ENCODE measurements around the gene PARP15.
"Not testable (repeated sequence)": the region's sequence is repeated elsewhere in the genome, so short reads cannot be mapped to it uniquely, and the experiment has no call there.

PARP15 gene

DNA sequence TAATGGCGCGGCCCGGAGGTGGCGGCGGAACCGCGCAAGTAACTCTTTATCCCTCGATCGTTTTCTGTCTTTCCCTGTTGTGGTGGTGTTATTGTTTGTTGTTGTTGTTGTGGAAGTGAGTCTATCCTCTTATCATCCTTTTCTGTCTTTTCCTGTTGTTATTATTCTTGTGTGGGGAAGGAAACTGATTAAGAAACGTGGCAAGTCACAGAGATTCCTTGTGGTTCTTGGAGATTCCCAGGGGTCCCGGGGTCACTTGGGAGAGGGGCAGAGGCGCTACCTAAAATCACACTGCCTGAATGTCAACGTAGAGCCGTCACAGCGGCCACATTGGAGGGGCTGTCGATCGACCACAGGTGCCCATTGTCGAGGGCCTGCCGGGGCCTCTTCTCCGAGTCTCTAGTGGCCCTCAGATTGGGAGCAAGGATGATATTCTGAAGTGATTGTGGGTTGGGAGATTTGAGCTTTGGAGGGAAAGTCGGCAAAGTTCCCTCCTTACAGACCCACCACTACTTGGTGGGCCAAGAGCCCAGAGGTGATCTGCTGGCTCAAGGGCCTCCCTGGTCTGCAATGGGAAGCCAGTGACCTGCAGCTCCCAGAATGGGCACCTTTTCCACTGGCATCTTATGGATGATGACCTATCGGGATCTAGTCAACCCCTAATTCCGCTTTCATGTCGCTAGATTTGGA lies 104.0 kb downstream of the PARP15 start:
- H3K4me1 ChIP-seq (ENCODE audit: control insufficient read depth, insufficient read depth, low read length), result peaks cover 31% of the 10 kb centered on the region

DNA sequence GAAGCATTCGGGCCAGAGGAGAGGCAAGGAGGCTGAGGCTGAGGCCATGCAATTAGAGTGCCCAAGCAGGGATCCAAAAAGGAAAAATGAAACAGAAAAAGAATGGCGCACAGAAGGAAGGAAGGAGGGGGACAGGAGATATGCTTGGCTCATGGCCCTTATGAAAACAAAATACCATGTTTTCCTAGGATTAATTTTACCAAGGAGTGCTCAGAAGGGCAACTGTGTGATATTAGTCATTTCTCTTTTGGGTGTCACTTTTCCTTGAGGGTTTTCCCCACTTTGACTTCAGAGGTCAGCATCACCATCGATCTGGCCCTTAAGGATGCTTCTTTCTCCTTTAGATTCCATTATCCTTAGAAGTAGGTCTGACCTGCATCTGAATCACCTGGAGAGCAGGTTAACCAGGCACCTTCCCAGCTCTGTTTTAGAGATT lies 104.5 kb downstream of the PARP15 start:
- no peaks in the 10 kb centered on the region for H3K9me3 ChIP-seq (ENCODE audit: control insufficient read depth in 2 of 2, low read length in 2 of 2)
- H3K9ac ChIP-seq (ENCODE audit: low read length in 2 of 2), result peak overlapping the region; percentile 75 to 80
- peak overlapping the region; percentile 79 to 90 for H3K4me3 ChIP-seq (ENCODE audit: low read length in 2 of 2)
- peak overlapping the region; percentile 94 for H3K27ac ChIP-seq (ENCODE audit: low read length)
- H3K27me3 ChIP-seq (ENCODE audit: control insufficient read depth in 1 of 2, insufficient read depth in 2 of 2, low read length in 2 of 2), result no peaks in the 10 kb centered on the region
- peaks cover 6 to 10% of the 10 kb centered on the region in 2 donors for H3K36me3 ChIP-seq (ENCODE audit: control insufficient read depth in 2 of 2, insufficient read depth in 2 of 2, low read length in 2 of 2)
- H3K4me1 ChIP-seq (ENCODE audit: control insufficient read depth, insufficient read depth, low read length), result peaks cover 31% of the 10 kb centered on the region

More for the DNA sequence above, 104.0 kb downstream of the PARP15 start:
- Histone ChIP-seq H3K36me3 (ENCODE audit: control insufficient read depth in 2 of 2, insufficient read depth in 2 of 2, low read length in 2 of 2) (peaks cover under 1 to 8% of the 10 kb centered on the region in 2 donors), H3K4me3 (ENCODE audit: low read length in 2 of 2) (peak overlapping the region; percentile 79 to 90), H3K9me3 (ENCODE audit: control insufficient read depth in 2 of 2, low read length in 2 of 2) (no peaks in the 10 kb centered on the region), H3K27ac (ENCODE audit: low read length) (peak overlapping the region; percentile 94), H3K9ac (ENCODE audit: low read length in 2 of 2) (peak overlapping the region; percentile 75 to 80), H3K27me3 (ENCODE audit: control insufficient read depth in 1 of 2, insufficient read depth in 2 of 2, low read length in 2 of 2) (no peaks in the 10 kb centered on the region)

DNA sequence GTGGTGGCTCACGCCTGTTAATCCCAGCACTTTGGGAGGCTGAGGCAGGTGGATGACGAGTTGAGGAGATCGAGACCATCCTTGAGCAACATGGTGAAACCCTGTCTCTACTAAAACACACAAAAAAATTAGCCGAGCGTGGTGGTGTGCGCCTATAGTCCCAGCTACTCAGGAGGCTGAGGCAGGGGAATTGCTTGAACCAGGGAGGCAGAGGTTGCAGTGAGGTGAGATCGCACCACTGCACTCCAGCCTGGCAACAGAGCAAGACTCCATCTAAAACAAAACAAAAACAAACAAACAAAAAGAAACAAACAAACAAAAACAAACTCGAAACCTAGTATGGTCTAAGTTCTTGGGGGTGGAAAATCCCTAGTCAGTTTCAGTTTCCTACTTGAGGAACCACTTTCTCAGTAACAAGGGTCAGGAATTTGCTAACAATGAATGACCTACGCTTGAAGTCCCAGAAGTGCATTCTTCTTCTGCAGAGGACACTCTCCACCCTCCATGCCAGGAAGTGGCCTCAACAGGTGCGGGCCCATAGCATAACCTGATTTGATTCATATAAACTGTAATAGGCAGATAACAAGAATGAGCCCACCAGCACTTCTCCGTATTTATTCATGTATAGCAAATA lies 105.4 kb downstream of the PARP15 start:
- H3K9ac ChIP-seq (ENCODE audit: low read length in 2 of 2); H3K27me3 ChIP-seq (ENCODE audit: control insufficient read depth in 1 of 2, insufficient read depth in 2 of 2, low read length in 2 of 2); H3K9me3 ChIP-seq (ENCODE audit: control insufficient read depth in 2 of 2, low read length in 2 of 2); H3K27ac ChIP-seq (ENCODE audit: low read length): not testable (repeated sequence)
- Histone ChIP-seq H3K36me3 (ENCODE audit: control insufficient read depth in 2 of 2, insufficient read depth in 2 of 2, low read length in 2 of 2) (peaks cover 14 to 17% of the 10 kb centered on the region in 2 donors), H3K4me1 (ENCODE audit: control insufficient read depth, insufficient read depth, low read length) (peaks cover 31% of the 10 kb centered on the region), H3K4me3 (ENCODE audit: low read length in 2 of 2) (peak overlapping the region in 1 of 2 donors; percentile 15)

DNA sequence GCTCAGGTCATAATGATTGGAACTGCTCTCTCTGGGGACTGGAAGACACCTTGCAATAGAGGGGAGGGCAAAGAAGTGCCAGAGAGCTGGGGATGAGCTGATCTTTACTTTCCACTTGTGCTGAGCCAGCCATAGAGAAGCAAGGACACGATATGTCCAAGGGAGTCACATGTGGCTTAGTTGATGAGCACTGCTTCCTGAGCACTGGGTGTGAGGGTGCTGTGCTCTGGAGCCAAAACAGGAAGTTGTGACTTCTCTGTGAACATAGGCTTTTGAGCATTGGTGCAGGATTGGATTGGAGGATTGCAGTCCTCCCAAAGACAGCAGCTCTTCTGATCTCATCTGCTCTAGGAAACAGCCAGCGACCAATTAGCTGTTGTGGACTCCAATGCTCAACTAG lies 109.8 kb downstream of the PARP15 start:
- Histone ChIP-seq H3K4me1 (ENCODE audit: control insufficient read depth, insufficient read depth, low read length) (peaks cover 2% of the 10 kb centered on the region), H3K9me3 (ENCODE audit: control insufficient read depth in 2 of 2, low read length in 2 of 2) (no peaks in the 10 kb centered on the region), H3K27ac (ENCODE audit: low read length) (no peak overlapping the region), H3K36me3 (ENCODE audit: control insufficient read depth in 2 of 2, insufficient read depth in 2 of 2, low read length in 2 of 2) (peaks cover 21 to 28% of the 10 kb centered on the region in 2 donors), H3K4me3 (ENCODE audit: low read length in 2 of 2) (no peak overlapping the region), H3K9ac (ENCODE audit: low read length in 2 of 2) (no peak overlapping the region), H3K27me3 (ENCODE audit: control insufficient read depth in 1 of 2, insufficient read depth in 2 of 2, low read length in 2 of 2) (no peaks in the 10 kb centered on the region)

Data from stomach smooth muscle (tissue), 2 donors.